ENCODE data around the gene SLC10A6.
A peak's percentile ranks its signal among the peaks of the same experiment; 100 is the strongest.

Gene SLC10A6

DNA sequence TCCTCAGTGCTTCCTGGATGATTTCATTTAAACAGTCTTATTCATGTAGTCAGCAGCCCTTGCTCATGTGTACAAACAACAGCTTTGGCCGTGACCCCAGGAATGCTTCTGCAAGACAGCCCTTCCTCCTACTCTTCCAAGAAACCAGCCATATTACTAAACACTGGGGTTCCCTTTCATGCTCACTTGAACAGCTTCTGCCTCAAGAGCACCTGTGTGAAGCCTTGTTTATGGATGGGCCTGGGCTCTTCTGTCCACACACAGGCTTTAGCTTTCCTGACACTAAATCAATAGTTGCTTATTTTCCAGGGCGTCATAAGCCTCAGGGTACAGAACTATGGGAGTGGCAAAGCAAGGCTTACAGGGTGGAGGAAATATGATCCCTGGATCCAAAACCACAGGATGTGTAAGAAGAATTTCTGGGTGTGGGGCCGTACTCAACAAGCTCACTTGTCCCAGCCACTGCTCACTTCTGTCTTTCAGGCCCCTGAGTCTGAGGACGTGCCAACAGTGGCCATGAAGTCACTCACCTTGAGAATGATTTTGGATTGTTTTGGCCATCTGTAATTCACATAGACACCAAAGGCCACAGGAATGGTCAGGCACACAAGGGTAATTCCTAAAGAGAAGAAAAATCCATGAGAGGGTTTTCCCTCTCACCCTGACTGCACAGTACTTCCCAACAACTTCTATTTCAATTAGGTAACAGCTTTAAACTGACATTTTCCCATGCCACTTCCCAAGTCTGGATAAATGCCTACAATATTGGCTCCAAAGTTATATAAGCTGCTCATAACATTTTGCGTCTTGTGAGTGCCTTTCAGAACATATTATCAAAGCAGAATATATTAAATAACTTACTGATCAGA, 17.7 kb downstream of the SLC10A6 start:
- TF ChIP-seq POLR2A (IDR thresholded peaks at IDR 0.05; ENCODE audit: extremely low read depth, insufficient read length) (no peak), MYC (IDR thresholded peaks at IDR 0.05; ENCODE audit: low read depth, low read length) (no peak)
- TF ChIP-seq, protein P1, sequence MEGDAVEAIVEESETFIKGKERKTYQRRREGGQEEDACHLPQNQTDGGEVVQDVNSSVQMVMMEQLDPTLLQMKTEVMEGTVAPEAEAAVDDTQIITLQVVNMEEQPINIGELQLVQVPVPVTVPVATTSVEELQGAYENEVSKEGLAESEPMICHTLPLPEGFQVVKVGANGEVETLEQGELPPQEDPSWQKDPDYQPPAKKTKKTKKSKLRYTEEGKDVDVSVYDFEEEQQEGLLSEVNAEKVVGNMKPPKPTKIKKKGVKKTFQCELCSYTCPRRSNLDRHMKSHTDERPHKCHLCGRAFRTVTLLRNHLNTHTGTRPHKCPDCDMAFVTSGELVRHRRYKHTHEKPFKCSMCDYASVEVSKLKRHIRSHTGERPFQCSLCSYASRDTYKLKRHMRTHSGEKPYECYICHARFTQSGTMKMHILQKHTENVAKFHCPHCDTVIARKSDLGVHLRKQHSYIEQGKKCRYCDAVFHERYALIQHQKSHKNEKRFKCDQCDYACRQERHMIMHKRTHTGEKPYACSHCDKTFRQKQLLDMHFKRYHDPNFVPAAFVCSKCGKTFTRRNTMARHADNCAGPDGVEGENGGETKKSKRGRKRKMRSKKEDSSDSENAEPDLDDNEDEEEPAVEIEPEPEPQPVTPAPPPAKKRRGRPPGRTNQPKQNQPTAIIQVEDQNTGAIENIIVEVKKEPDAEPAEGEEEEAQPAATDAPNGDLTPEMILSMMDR (IDR thresholded peaks at IDR 0.05; ENCODE audit: low read depth, low read length) = no peak
- TF ChIP-seq, protein P2, sequence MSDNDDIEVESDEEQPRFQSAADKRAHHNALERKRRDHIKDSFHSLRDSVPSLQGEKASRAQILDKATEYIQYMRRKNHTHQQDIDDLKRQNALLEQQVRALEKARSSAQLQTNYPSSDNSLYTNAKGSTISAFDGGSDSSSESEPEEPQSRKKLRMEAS (IDR thresholded peaks at IDR 0.05; ENCODE audit: low read depth, low read length) = no peak
- no peak overlapping the region for H3K4me3 ChIP-seq (ENCODE audit: low read depth, low read length)
- no peak for DNase-seq (ENCODE audit: low read depth)

DNA sequence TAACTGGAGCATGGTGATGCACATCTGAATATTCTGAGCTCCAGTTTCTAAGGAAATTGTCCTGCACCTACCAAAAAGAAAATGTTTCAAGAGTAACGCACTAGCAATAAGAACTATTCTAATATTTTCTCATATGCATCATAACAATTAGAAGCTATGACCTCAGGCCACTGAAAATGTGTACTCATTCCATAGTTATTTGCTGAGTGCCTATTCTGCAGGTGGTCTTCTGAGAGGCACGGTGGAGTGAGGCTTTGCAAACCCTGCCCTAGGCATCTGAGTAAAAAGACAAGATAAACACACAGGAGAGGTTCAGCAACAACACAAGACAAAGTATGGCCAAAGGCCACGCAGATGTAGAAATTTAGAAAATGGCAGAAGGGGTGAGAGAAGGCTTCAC, 23.7 kb downstream of the SLC10A6 start:
- DNase-seq (ENCODE audit: low read depth) = no peak
- H3K4me3 ChIP-seq (ENCODE audit: low read depth, low read length) = no peak overlapping the region
- TF ChIP-seq, protein P2 (IDR thresholded peaks at IDR 0.05; ENCODE audit: low read depth, low read length) = no peak
- TF ChIP-seq, protein P1 (IDR thresholded peaks at IDR 0.05; ENCODE audit: low read depth, low read length) = no peak
- TF ChIP-seq POLR2A (IDR thresholded peaks at IDR 0.05; ENCODE audit: extremely low read depth, insufficient read length) (no peak), MYC (IDR thresholded peaks at IDR 0.05; ENCODE audit: low read depth, low read length) (no peak)

DNA sequence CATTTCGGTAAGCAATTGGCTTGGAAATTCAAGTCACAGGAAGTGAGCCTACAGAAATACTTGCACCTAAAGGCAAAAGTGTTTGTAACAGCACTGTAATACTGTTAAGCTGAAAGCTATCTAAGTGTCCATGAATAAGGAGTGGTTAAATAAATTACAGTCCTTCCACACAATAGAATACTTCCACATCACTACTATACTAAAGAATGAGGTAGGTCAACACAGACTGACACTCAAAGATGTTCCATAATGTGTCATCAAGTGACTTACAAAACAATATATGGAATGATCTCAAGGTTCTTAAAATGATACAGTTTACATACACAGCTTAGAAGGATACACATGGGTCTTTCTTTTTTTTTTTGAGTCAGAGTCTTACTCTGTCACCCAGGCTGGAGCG, 27.0 kb downstream of the SLC10A6 start:
- no peak for DNase-seq (ENCODE audit: low read depth)
- no peak for TF ChIP-seq POLR2A (IDR thresholded peaks at IDR 0.05; ENCODE audit: extremely low read depth, insufficient read length)
- H3K4me3 ChIP-seq (ENCODE audit: low read depth, low read length) = no peak overlapping the region

DNA sequence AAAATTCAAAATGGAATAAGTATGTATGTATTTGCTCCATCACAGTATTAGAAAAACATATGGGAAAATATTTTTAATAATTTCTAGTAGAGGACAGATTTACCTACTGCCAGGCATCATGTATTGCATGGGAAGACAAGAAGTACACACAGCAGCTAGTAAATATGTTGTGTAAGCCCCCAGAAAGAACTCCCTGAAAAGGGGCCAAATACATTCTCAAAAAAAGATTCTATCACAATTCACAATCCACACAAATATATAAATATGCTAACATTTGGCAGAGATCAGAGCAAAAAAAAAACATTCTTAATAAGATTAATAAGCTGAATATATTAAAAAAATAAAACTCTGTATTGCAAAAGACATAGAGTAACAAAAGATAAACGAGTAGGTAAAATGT, 28.0 kb downstream of the SLC10A6 start:
- DNase-seq (ENCODE audit: low read depth) = no peak
- no peak overlapping the region for H3K4me3 ChIP-seq (ENCODE audit: low read depth, low read length)
- TF ChIP-seq MYC (IDR thresholded peaks at IDR 0.05; ENCODE audit: low read depth, low read length) (no peak), POLR2A (IDR thresholded peaks at IDR 0.05; ENCODE audit: extremely low read depth, insufficient read length) (no peak)
- TF ChIP-seq, protein P1 (IDR thresholded peaks at IDR 0.05; ENCODE audit: low read depth, low read length) = no peak

DNA sequence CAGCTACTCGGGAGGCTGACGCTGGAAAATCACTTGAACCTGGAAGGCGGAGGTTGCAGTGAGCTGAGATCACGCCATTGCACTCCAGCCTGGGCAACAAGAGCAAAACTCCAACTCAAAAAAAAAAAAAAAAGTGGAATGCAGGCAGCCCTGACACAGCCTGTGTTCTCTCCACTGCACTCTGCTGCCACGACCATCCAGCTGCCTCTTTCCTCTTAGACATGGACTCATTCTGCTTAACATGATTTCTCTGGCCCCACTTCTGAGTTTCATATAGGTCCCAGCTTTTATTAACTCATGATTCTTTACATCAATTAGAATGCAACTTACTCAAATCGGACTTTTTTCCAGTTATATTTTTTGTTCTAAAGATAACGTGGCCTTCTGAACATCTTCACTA, 29.6 kb downstream of the SLC10A6 start:
- no peak overlapping the region for H3K4me3 ChIP-seq (ENCODE audit: low read depth, low read length)
- DNase-seq (ENCODE audit: low read depth) = no peak
- TF ChIP-seq POLR2A (IDR thresholded peaks at IDR 0.05; ENCODE audit: extremely low read depth, insufficient read length) (no peak), MYC (IDR thresholded peaks at IDR 0.05; ENCODE audit: low read depth, low read length) (no peak)
- TF ChIP-seq, protein P2 (IDR thresholded peaks at IDR 0.05; ENCODE audit: low read depth, low read length) = no peak
- TF ChIP-seq, protein P1 (IDR thresholded peaks at IDR 0.05; ENCODE audit: low read depth, low read length) = no peak

DNA sequence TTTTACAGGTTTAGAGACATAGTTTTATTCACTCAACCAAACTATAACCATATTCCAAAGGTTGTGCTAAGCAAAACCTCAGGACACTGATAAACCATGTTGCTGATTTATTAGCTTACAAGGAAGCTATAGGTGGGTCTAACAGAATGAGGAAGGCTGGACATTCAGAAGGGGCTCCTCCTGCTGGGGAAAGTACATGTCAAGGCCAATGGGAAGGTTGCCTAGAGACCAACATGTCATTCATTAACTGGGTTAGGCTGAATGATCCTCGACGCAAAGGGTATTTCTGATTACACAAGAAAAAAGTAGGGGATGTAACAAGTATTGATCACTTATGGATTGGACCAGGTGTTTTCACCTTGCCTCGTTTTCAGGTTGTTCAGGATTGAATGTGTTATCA, 30.3 kb downstream of the SLC10A6 start:
- TF ChIP-seq POLR2A (IDR thresholded peaks at IDR 0.05; ENCODE audit: extremely low read depth, insufficient read length) (no peak), MYC (IDR thresholded peaks at IDR 0.05; ENCODE audit: low read depth, low read length) (no peak)
- TF ChIP-seq, protein P2 (IDR thresholded peaks at IDR 0.05; ENCODE audit: low read depth, low read length) = no peak
- TF ChIP-seq, protein P1 (IDR thresholded peaks at IDR 0.05; ENCODE audit: low read depth, low read length) = no peak
- DNase-seq (ENCODE audit: low read depth) = peak; percentile 11
- H3K4me3 ChIP-seq (ENCODE audit: low read depth, low read length) = no peak overlapping the region
